Prostate gland (tissue), 2 donors: ENCODE results near the gene ZNF630.
"Not testable (repeated sequence)": the region's sequence is repeated elsewhere in the genome, so short reads cannot be mapped to it uniquely, and the experiment has no call there.

Experiments
- CTCF ChIP-seq, 4 experiments: fragments of 200-600 bp in 2 of 4; fragments of 450-650 bp in 2 of 4; sonication (generic) in 2 of 4; IDR thresholded peaks; 1 replicate in 3 of 4; 2 replicates in 1 of 4; pipeline ENCODE4 v1.5.1; 2016 to 2019; ENCODE audit warnings: antibody characterized with exemption in 4 of 4, mild to moderate bottlenecking in 2 of 4, moderate library complexity in 2 of 4
- POLR2A ChIP-seq: fragments of 450-650 bp; IDR thresholded peaks from one replicate; pipeline ENCODE4 v1.6.1; 2016; ENCODE audit warnings: antibody characterized with exemption, mild to moderate bottlenecking
- POLR2AphosphoS5 ChIP-seq: sonication (generic); formaldehyde crosslinking; IDR thresholded peaks from one replicate; pipeline ENCODE4 v1.6.1; 2017; ENCODE audit warnings: antibody characterized with exemption

DNA sequence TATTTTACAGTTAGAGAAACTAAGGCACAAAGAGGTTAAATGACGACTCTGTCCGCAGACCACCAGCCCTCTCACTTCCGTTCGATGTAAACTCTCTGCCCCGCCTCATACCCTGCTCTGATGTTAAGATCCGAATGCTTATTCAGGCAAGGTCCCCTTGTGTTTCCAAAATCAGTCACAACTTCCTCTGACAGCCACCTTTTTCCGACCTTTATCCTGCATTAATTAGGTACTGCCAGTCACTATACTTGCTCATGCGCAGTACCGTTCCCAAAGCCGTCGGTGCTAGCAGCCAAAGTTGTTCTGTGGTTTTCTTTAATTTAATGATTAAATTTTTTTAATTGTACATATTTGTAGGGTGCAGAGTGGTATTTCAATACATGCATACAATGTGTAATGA is 51.0 kb downstream of the ZNF630 start:
- TF ChIP-seq CTCF (IDR thresholded peaks at IDR 0.05); POLR2A; POLR2AphosphoS5: not testable (repeated sequence)
